GM12801 (cell line): Measurements from ENCODE around the gene RAB36.

Source experiments
- TF ChIP-seq, protein P1 (sequence below): IDR thresholded peaks from one replicate; pipeline ENCODE4 v1.5.1; 2011; ENCODE audit warnings: control low read depth; ENCODE audit not compliant: insufficient read length; ENCODE audit errors: extremely low read depth

The RAB36 gene

DNA sequence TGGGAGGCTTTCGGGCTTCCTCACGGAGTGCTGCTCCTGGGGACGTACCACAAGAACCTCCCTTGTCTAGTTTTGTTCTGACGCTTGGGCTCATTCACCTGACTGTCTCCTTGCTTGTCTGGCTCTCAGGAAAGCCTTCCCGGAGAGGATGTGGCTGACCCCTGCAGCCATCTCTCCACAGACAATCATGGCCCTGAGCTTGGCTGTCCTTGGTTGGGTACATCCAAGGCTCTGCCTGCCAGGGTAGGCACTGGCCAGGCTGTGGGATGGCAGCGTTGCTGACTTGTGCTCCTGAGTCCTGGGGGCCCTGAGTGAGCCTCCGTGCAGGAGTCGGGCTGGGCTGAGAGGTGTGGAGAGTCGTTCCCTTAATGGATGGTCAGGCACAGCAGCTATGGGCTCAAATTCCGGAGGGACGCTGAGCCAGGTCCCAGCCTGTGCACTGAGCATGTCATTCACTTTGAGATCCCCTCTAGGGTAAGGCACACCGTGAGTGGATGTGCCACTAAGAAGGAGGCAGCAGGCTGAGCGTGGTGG is 67.8 kb downstream of the RAB36 start:
- TF ChIP-seq, protein P1, sequence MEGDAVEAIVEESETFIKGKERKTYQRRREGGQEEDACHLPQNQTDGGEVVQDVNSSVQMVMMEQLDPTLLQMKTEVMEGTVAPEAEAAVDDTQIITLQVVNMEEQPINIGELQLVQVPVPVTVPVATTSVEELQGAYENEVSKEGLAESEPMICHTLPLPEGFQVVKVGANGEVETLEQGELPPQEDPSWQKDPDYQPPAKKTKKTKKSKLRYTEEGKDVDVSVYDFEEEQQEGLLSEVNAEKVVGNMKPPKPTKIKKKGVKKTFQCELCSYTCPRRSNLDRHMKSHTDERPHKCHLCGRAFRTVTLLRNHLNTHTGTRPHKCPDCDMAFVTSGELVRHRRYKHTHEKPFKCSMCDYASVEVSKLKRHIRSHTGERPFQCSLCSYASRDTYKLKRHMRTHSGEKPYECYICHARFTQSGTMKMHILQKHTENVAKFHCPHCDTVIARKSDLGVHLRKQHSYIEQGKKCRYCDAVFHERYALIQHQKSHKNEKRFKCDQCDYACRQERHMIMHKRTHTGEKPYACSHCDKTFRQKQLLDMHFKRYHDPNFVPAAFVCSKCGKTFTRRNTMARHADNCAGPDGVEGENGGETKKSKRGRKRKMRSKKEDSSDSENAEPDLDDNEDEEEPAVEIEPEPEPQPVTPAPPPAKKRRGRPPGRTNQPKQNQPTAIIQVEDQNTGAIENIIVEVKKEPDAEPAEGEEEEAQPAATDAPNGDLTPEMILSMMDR: no peak

DNA sequence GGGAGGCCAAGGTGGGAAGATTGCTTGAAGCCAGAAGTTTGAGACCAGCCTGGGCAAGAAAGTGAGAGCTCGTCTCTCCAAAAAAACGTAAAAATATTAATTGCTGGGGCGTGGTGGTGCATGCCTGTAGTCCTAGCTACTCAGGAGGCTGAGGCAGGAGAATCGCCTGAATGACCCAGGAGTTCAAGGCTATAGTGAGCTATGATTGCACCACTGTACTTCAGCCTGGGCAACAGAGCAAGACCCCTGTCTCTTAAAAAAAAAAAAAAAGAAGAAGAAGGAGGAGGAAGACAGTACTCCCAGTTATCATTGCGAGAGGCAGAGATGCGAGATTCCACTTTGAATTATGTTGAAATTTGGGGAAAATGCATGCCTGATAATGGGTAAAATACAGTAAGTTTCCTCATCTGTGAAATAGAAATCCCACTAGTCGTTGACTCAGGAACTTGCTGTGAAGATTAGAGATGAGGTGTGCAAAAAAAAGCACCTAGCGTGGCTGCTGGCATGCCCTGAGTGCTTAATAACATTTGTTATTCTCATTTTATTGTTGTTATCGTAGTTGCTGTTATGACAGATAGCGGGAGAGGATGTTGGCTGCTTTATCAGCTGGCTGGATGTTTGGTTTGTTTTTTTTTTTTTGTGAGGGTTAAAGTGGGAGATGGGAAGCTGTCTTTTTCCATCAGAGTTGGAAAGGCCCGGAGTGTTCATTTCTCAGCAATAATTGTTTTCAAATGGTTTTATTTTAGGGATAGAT is 68.5 kb downstream of the RAB36 start:
- TF ChIP-seq, protein P1: no peak
